Brain microvascular endothelial cell (primary cell): ENCODE data around the gene TCF7L1.
"Not testable (repeated sequence)": the region's sequence is repeated elsewhere in the genome, so short reads cannot be mapped to it uniquely, and the experiment has no call there.

Experiments used
- DNase-seq: peaks from one replicate; pipeline ENCODE4 v3.0.0-alpha.2; 2020
- H3K27ac ChIP-seq: fragments of 250-450 bp; sonication (Bioruptor Pico); 2 replicates; pipeline ENCODE4 v1.5.1; 2020; ENCODE audit warnings: mild to moderate bottlenecking, moderate library complexity
- H3K27me3 ChIP-seq: fragments of 250-450 bp; sonication (Bioruptor Pico); replicated peaks from 2 replicates; pipeline ENCODE4 v1.5.1; 2020; ENCODE audit warnings: mild to moderate bottlenecking
- H3K36me3 ChIP-seq: fragments of 250-450 bp; sonication (Bioruptor Pico); replicated peaks from 2 replicates; pipeline ENCODE4 v1.5.1; 2020; ENCODE audit warnings: mild to moderate bottlenecking
- H3K4me3 ChIP-seq: 2 replicates; pipeline ENCODE4 v1.5.1; 2011; ENCODE audit warnings: low read depth, mild to moderate bottlenecking, control low read depth, low read length, moderate library complexity
- in situ Hi-C: cut with HindIII; loops from 2 replicates; pipeline ENCODE4 v1.10.0; 2017; ENCODE audit warnings: low sequenced_read_pairs, low pct_ligation_motif_present
- TF ChIP-seq, protein P1 (sequence below): IDR thresholded peaks from 2 replicates; pipeline ENCODE4 v1.5.1; 2011; ENCODE audit warnings: low read depth, mild to moderate bottlenecking, moderate library complexity, low read length, control low read depth, inconsistent platforms; ENCODE audit errors: missing control alignments

Gene TCF7L1

GRCh38 chr2:85310330-85310729 lies 177.1 kb downstream of the TCF7L1 start:
- H3K4me3 ChIP-seq = no peak overlapping the region
- H3K27me3 ChIP-seq = no peaks in the 10 kb centered on the region
- TF ChIP-seq, protein P1, sequence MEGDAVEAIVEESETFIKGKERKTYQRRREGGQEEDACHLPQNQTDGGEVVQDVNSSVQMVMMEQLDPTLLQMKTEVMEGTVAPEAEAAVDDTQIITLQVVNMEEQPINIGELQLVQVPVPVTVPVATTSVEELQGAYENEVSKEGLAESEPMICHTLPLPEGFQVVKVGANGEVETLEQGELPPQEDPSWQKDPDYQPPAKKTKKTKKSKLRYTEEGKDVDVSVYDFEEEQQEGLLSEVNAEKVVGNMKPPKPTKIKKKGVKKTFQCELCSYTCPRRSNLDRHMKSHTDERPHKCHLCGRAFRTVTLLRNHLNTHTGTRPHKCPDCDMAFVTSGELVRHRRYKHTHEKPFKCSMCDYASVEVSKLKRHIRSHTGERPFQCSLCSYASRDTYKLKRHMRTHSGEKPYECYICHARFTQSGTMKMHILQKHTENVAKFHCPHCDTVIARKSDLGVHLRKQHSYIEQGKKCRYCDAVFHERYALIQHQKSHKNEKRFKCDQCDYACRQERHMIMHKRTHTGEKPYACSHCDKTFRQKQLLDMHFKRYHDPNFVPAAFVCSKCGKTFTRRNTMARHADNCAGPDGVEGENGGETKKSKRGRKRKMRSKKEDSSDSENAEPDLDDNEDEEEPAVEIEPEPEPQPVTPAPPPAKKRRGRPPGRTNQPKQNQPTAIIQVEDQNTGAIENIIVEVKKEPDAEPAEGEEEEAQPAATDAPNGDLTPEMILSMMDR = no peak
- H3K27ac ChIP-seq = no peak overlapping the region
- in situ Hi-C loops = no loop called here
- no peak for DNase-seq
- no peaks in the 10 kb centered on the region for H3K36me3 ChIP-seq

- no peaks in the 10 kb centered on the region for H3K27me3 ChIP-seq
- peaks cover 5% of the 10 kb centered on the region for H3K36me3 ChIP-seq
- peak; percentile 61 for DNase-seq
- TF ChIP-seq, protein P1 = no peak
- H3K27ac ChIP-seq = no peak overlapping the region
- no peak overlapping the region for H3K4me3 ChIP-seq
- in situ Hi-C loops = no loop called here
These were observed 179.2 kb downstream of the TCF7L1 start for GRCh38 chr2:85312404-85312803.

DNA sequence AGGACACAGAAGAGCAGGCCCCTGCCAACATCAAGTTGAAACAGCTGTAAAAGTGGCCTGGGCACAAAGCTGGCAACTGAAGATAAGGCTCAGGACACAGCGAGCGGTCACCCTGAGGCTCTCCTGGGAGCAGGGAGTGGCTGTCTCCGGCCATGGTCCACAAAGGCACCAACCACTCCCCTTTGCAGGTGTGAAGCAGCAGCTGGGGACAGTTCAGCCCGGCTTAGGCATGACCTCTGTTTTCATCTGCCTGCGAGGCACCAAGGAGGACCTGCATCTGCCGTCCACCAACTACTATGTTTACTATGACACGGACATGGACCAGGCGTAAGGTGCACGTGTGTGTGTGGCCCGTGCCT lies 181.7 kb downstream of the TCF7L1 start:
- peaks cover 11% of the 10 kb centered on the region for H3K36me3 ChIP-seq
- H3K27me3 ChIP-seq = no peaks in the 10 kb centered on the region
- TF ChIP-seq, protein P1 = no peak
- in situ Hi-C loops = no loop called here
- no peak overlapping the region for H3K4me3 ChIP-seq
- DNase-seq = no peak
- no peak overlapping the region for H3K27ac ChIP-seq

- H3K4me3 ChIP-seq, H3K27me3 ChIP-seq, DNase-seq, H3K27ac ChIP-seq, in situ Hi-C loops: not testable (repeated sequence)
- H3K36me3 ChIP-seq = peaks cover 17% of the 10 kb centered on the region
These were observed 182.7 kb downstream of the TCF7L1 start for GRCh38 chr2:85315921-85316320.

- peak; percentile 74 for DNase-seq
- Histone ChIP-seq H3K4me3 (no peak overlapping the region), H3K27ac (peak overlapping the region; percentile 27), H3K36me3 (peaks cover 38% of the 10 kb centered on the region), H3K27me3 (no peaks in the 10 kb centered on the region)
- in situ Hi-C loops = no loop called here
- TF ChIP-seq, protein P1 = no peak
These were observed 185.3 kb downstream of the TCF7L1 start for GRCh38 chr2:85318222-85319074.

GRCh38 chr2:85319796-85320195 lies 186.6 kb downstream of the TCF7L1 start:
- Histone ChIP-seq H3K4me3 (no peak overlapping the region), H3K36me3 (peaks cover 50% of the 10 kb centered on the region), H3K27me3 (no peaks in the 10 kb centered on the region), H3K27ac (no peak overlapping the region)
- no peak for DNase-seq
- TF ChIP-seq, protein P1 = no peak
- in situ Hi-C loops = no loop called here
